NCI-H1417 treated with DMSO at 0.1 percent for 48 hours (cell line): ENCODE data around the gene PLD1.

Experiments used
- DNase-seq: peaks from one replicate; lab custom pipeline; 2025; lab: John Stamatoyannopoulos, UW

Gene PLD1

GRCh38 chr3:171743327-171744157, 66.7 kb downstream of the PLD1 start:
- DNase-seq = no peak

GRCh38 chr3:171741377-171741776, 68.9 kb downstream of the PLD1 start:
- DNase-seq = peak; percentile 19

GRCh38 chr3:171736556-171736955, 73.7 kb downstream of the PLD1 start:
- no peak for DNase-seq

GRCh38 chr3:171733561-171733960, 76.7 kb downstream of the PLD1 start:
- no peak for DNase-seq

GRCh38 chr3:171732756-171733155, 77.5 kb downstream of the PLD1 start:
- DNase-seq = no peak

- DNase-seq = no peak
These were observed 78.6 kb downstream of the PLD1 start for GRCh38 chr3:171731691-171732090.

GRCh38 chr3:171729452-171730334, 80.6 kb downstream of the PLD1 start:
- no peak for DNase-seq

GRCh38 chr3:171727288-171727687, 83.0 kb downstream of the PLD1 start:
- DNase-seq = no peak

- DNase-seq = no peak
These were observed 91.6 kb downstream of the PLD1 start for GRCh38 chr3:171718493-171719185.

GRCh38 chr3:171715155-171715554, 95.1 kb downstream of the PLD1 start:
- DNase-seq = no peak

- no peak for DNase-seq
These were observed 97.9 kb downstream of the PLD1 start for GRCh38 chr3:171712171-171712938.

GRCh38 chr3:171711461-171712170, 98.7 kb downstream of the PLD1 start:
- DNase-seq = no peak

GRCh38 chr3:171710359-171710758, 99.9 kb downstream of the PLD1 start:
- no peak for DNase-seq

GRCh38 chr3:171704814-171705213, 105.5 kb downstream of the PLD1 start:
- DNase-seq = no peak

GRCh38 chr3:171704002-171704401, 106.3 kb downstream of the PLD1 start:
- DNase-seq = no peak

GRCh38 chr3:171703144-171703543, 107.1 kb downstream of the PLD1 start:
- no peak for DNase-seq

GRCh38 chr3:171700653-171701052, 109.6 kb downstream of the PLD1 start:
- no peak for DNase-seq

GRCh38 chr3:171700157-171700556, 110.1 kb downstream of the PLD1 start:
- no peak for DNase-seq

- no peak for DNase-seq
These were observed 110.7 kb downstream of the PLD1 start for GRCh38 chr3:171699601-171700000.

GRCh38 chr3:171696805-171697204, 113.5 kb downstream of the PLD1 start:
- DNase-seq = no peak

- DNase-seq = no peak
These were observed 114.9 kb downstream of the PLD1 start for GRCh38 chr3:171695426-171695825.
